Keratinocyte (primary cell): ENCODE results near the gene ROR1. TPM values are rescaled to one million over a fixed set of nuclear protein-coding genes. Genes with fewer than 3 reads are reported as not detected.

Experiments
- DNase-seq: peaks from one replicate; pipeline ENCODE4 v3.0.0-alpha.2; 2011; ENCODE audit warnings: low read depth, missing footprints, low spot score
- FAIRE-seq: peaks from 2 replicates; lab custom pipeline; 2011; peaks lifted over from hg19 to GRCh38; lab: Jason Lieb, UNC
- H2AFZ ChIP-seq: 2 replicates; pipeline ENCODE4 v1.6.0; 2012; ENCODE audit warnings: low read length, control low read depth, inconsistent platforms; ENCODE audit not compliant: control insufficient read depth
- H3K27ac ChIP-seq: 2 replicates; pipeline ENCODE4 v1.5.1; 2011; ENCODE audit warnings: low read length; ENCODE audit not compliant: control insufficient read depth, insufficient read depth
- H3K27me3 ChIP-seq: 3 replicates; pipeline ENCODE4 v1.6.0; 2011; ENCODE audit warnings: low read length; ENCODE audit not compliant: control insufficient read depth, insufficient read depth; ENCODE audit errors: extremely low read depth
- H3K36me3 ChIP-seq, 2 experiments: 2 replicates in 1 of 2; 3 replicates in 1 of 2; pipeline ENCODE4 v1.5.1; 2011; ENCODE audit warnings: low read length in 2 of 2, mild to moderate bottlenecking in 1 of 2; ENCODE audit not compliant: control insufficient read depth in 2 of 2, insufficient read depth in 2 of 2; ENCODE audit errors: extremely low read depth in 1 of 2
- H3K4me1 ChIP-seq: 3 replicates; pipeline ENCODE4 v1.5.1; 2011; ENCODE audit warnings: low read length; ENCODE audit not compliant: control insufficient read depth, insufficient read depth; ENCODE audit errors: extremely low read depth
- H3K4me2 ChIP-seq: 3 replicates; pipeline ENCODE4 v1.6.0; 2011; ENCODE audit warnings: low read depth, low read length; ENCODE audit not compliant: control insufficient read depth, insufficient read depth; ENCODE audit errors: extremely low read depth
- H3K4me3 ChIP-seq, 3 experiments: fragments of 200-600 bp in 1 of 3; sonication (generic) in 1 of 3; 2 replicates in 2 of 3; 3 replicates in 1 of 3; pipeline ENCODE4 v1.5.1; 2011 to 2016; ENCODE audit warnings: low read length in 3 of 3, mild to moderate bottlenecking in 3 of 3, control low read depth in 2 of 3, inconsistent platforms in 1 of 3, low read depth in 1 of 3, mixed read lengths in 1 of 3, mixed run types in 1 of 3, moderate library complexity in 1 of 3; ENCODE audit not compliant: control insufficient read depth in 2 of 3, insufficient read depth in 2 of 3; ENCODE audit errors: extremely low read depth in 1 of 3
- H3K79me2 ChIP-seq: 2 replicates; pipeline ENCODE4 v1.6.0; 2012; ENCODE audit warnings: low read length; ENCODE audit not compliant: control insufficient read depth, insufficient read depth
- H3K9ac ChIP-seq: 3 replicates; pipeline ENCODE4 v1.6.0; 2011; ENCODE audit warnings: low read length; ENCODE audit not compliant: control insufficient read depth, insufficient read depth; ENCODE audit errors: extremely low read depth
- H3K9me1 ChIP-seq: 3 replicates; pipeline ENCODE4 v1.6.0; 2011; ENCODE audit warnings: low read length; ENCODE audit not compliant: control insufficient read depth, insufficient read depth; ENCODE audit errors: extremely low read depth
- H3K9me3 ChIP-seq: 2 replicates; pipeline ENCODE4 v1.5.1; 2012; ENCODE audit warnings: low read depth, low read length; ENCODE audit not compliant: control insufficient read depth
- H4K20me1 ChIP-seq: 3 replicates; pipeline ENCODE4 v1.6.0; 2011; ENCODE audit warnings: low read length; ENCODE audit not compliant: control insufficient read depth, insufficient read depth; ENCODE audit errors: extremely low read depth
- CTCF ChIP-seq, 3 experiments: IDR thresholded peaks in 1 of 3; conservative IDR thresholded peaks in 1 of 3; optimal IDR thresholded peaks in 1 of 3; 2 replicates in 2 of 3; 3 replicates in 1 of 3; pipeline versions ENCODE3 to v1.5.1; 2011; ENCODE audit warnings: low read length in 3 of 3, mild to moderate bottlenecking in 3 of 3, moderate library complexity in 2 of 3, control low read depth in 1 of 3, inconsistent platforms in 1 of 3; ENCODE audit not compliant: insufficient read depth in 2 of 3; ENCODE audit errors: extremely low read depth in 1 of 3
- EZH2 ChIP-seq: IDR thresholded peaks from one replicate; pipeline ENCODE4 v1.6.1; 2012; ENCODE audit warnings: inconsistent platforms, mild to moderate bottlenecking, low read length, moderate library complexity
- dilution Hi-C: fragments of 300-500 bp; cut with MboI; formaldehyde crosslinking; loops from one replicate; pipeline ENCODE4 v1.7.0; 2020; ENCODE audit warnings: low sequenced_read_pairs; ENCODE audit not compliant: extremely low pct_ligation_motif_present
- polyA plus RNA-seq, 5 experiments: library from polyadenylated mRNA; depleted of rRNA in 3 of 5; stranded (reverse) in 3 of 5; stranded (forward) in 1 of 5; unstranded in 1 of 5; fragments of >200 nt; gene quantifications; 1 replicate in 1 of 5; 2 replicates in 3 of 5; 3 replicates in 1 of 5; pipeline versions ENCODE4 v1.2.1 to v1.2.3, GENCODE V29; 2011 to 2012; ENCODE audit warnings: missing spikeins in 2 of 5, low read depth in 1 of 5, low replicate concordance in 1 of 5

Gene ROR1
- polyA plus RNA-seq, 1 donor (not counting 4 experiments of a cell fraction or from before 2014, with no cell fraction given) = 9.2 TPM

GRCh38 chr1:63865561-63865960 lies 91.7 kb downstream of the ROR1 start:
- H4K20me1 ChIP-seq = no peaks in the 10 kb centered on the region
- H3K27me3 ChIP-seq = no peaks in the 10 kb centered on the region
- H3K9ac ChIP-seq = no peak overlapping the region
- H3K79me2 ChIP-seq = no peaks in the 10 kb centered on the region
- H3K4me1 ChIP-seq = peaks cover 28% of the 10 kb centered on the region
- no peak overlapping the region for H3K27ac ChIP-seq
- no peaks in the 10 kb centered on the region for H3K9me3 ChIP-seq
- no peak overlapping the region for H2AFZ ChIP-seq
- TF ChIP-seq CTCF (optimal IDR thresholded peaks at IDR 0.05 in 1 of 3, IDR thresholded peaks at IDR 0.05 in 1 of 3, conservative IDR thresholded peaks at IDR 0.05 in 1 of 3; ENCODE audit: extremely low read depth in 1 of 3, insufficient read depth in 2 of 3, low read length in 3 of 3) = no peak
- no peak for TF ChIP-seq EZH2
- no peak overlapping the region for H3K4me3 ChIP-seq
- DNase-seq (no peak), FAIRE-seq (no peak)
- no peaks in the 10 kb centered on the region for H3K9me1 ChIP-seq
- no peak overlapping the region for H3K4me2 ChIP-seq
- dilution Hi-C loops = no loop called here
- H3K36me3 ChIP-seq = no peaks in the 10 kb centered on the region

GRCh38 chr1:63866084-63866483 lies 92.3 kb downstream of the ROR1 start:
- H3K9me3 ChIP-seq = no peaks in the 10 kb centered on the region
- TF ChIP-seq CTCF (optimal IDR thresholded peaks at IDR 0.05 in 1 of 3, IDR thresholded peaks at IDR 0.05 in 1 of 3, conservative IDR thresholded peaks at IDR 0.05 in 1 of 3; ENCODE audit: extremely low read depth in 1 of 3, insufficient read depth in 2 of 3, low read length in 3 of 3) = no peak
- TF ChIP-seq EZH2 = no peak
- H4K20me1 ChIP-seq = no peaks in the 10 kb centered on the region
- H3K4me3 ChIP-seq = no peak overlapping the region
- H3K9ac ChIP-seq = no peak overlapping the region
- H3K27ac ChIP-seq = no peak overlapping the region
- H3K36me3 ChIP-seq = no peaks in the 10 kb centered on the region
- no peaks in the 10 kb centered on the region for H3K9me1 ChIP-seq
- dilution Hi-C loops = no loop called here
- no peak overlapping the region for H3K4me2 ChIP-seq
- no peak for FAIRE-seq
- no peak overlapping the region for H2AFZ ChIP-seq
- peaks cover 28% of the 10 kb centered on the region for H3K4me1 ChIP-seq
- H3K27me3 ChIP-seq = no peaks in the 10 kb centered on the region
- DNase-seq = no peak
- H3K79me2 ChIP-seq = no peaks in the 10 kb centered on the region
